H1 (cell line): ENCODE data around the gene KIF25.

ENCODE experiments used
- CREB1 ChIP-seq: IDR thresholded peaks from 2 replicates; pipeline ENCODE4 v1.6.1; 2012; ENCODE audit warnings: inconsistent platforms
- CTCF ChIP-seq, 3 experiments: IDR thresholded peaks; 1 replicate in 2 of 3; 2 replicates in 1 of 3; pipeline versions ENCODE4 v1.5.1 to v1.6.1; 2011; ENCODE audit warnings: low read length in 3 of 3, mild to moderate bottlenecking in 3 of 3, inconsistent platforms in 2 of 3, low read depth in 1 of 3, moderate library complexity in 1 of 3; ENCODE audit not compliant: insufficient read depth in 1 of 3; ENCODE audit errors: control extremely low read depth in 1 of 3
- KDM1A ChIP-seq: fragments of 200-600, 300-600 bp; sonication (generic); IDR thresholded peaks from 2 replicates; pipeline ENCODE4 v1.7.1; 2016; ENCODE audit warnings: mild to moderate bottlenecking, low read length, borderline replicate concordance
- RAD21 ChIP-seq, 2 experiments: IDR thresholded peaks in 1 of 2; conservative IDR thresholded peaks in 1 of 2; 2 replicates each; pipeline ENCODE4 v1.6.1; 2011; ENCODE audit warnings: low read depth in 2 of 2, low read length in 2 of 2, improper control_type of control experiment in 1 of 2, inconsistent platforms in 1 of 2, mild to moderate bottlenecking in 1 of 2, moderate library complexity in 1 of 2
- RFX5 ChIP-seq: IDR thresholded peaks from 2 replicates; pipeline ENCODE4 v1.6.1; 2011; ENCODE audit warnings: low read depth, low read length, improper control_type of control experiment, borderline replicate concordance

- no peak for TF ChIP-seq CTCF (IDR thresholded peaks at IDR 0.05; ENCODE audit: control extremely low read depth in 1 of 3, insufficient read depth in 1 of 3, low read depth in 1 of 3, low read length in 3 of 3)
- no peak for TF ChIP-seq CREB1
- no peak for TF ChIP-seq KDM1A
- TF ChIP-seq RFX5, result no peak
- TF ChIP-seq RAD21 (IDR thresholded peaks at IDR 0.05 in 1 of 2, conservative IDR thresholded peaks at IDR 0.05 in 1 of 2; ENCODE audit: low read depth in 2 of 2, low read length in 2 of 2), result no peak
These were observed 50.6 kb downstream of the KIF25 start for GRCh38 chr6:168047841-168048723.
